GM18867 (cell line): ENCODE results near the gene MATN1.
"Not testable (repeated sequence)": the region's sequence is repeated elsewhere in the genome, so short reads cannot be mapped to it uniquely, and the experiment has no call there.

Source experiments
- ATAC-seq: cut with Tn5 transposase; IDR thresholded peaks from one replicate; pipeline ENCODE4 v1.9.1; 2021; ENCODE audit warnings: mild to moderate bottlenecking, moderate library complexity; ENCODE audit not compliant: unreplicated experiment

Gene MATN1

GRCh38 chr1:30723331-30723755 is at the start of gene MATN1:
MATN1 (minus strand) TSS chr1:30723585; CDS start chr1:30723551, 34 bp downstream.
- no peak for ATAC-seq

- ATAC-seq: no peak
Measured at GRCh38 chr1:30771005-30771404, 47.6 kb upstream of the MATN1 start.

GRCh38 chr1:30770150-30770549 is 46.8 kb upstream of the MATN1 start:
- no peak for ATAC-seq

- ATAC-seq: no peak
Measured at GRCh38 chr1:30768830-30769718, 45.7 kb upstream of the MATN1 start.

GRCh38 chr1:30768159-30768829 is 44.9 kb upstream of the MATN1 start:
- ATAC-seq: no peak

- not testable (repeated sequence) for ATAC-seq
Measured at GRCh38 chr1:30766948-30767347, 43.6 kb upstream of the MATN1 start.

- ATAC-seq: no peak
Measured at GRCh38 chr1:30765556-30766434, 42.4 kb upstream of the MATN1 start.

GRCh38 chr1:30764939-30765555 is 41.7 kb upstream of the MATN1 start:
- ATAC-seq: no peak

GRCh38 chr1:30764396-30764795 is 41.0 kb upstream of the MATN1 start:
- ATAC-seq: no peak

- no peak for ATAC-seq
Measured at GRCh38 chr1:30763651-30764248, 40.4 kb upstream of the MATN1 start.

- no peak for ATAC-seq
Measured at GRCh38 chr1:30762930-30763650, 39.7 kb upstream of the MATN1 start.

GRCh38 chr1:30762152-30762929 is 39.0 kb upstream of the MATN1 start:
- no peak for ATAC-seq

- no peak for ATAC-seq
Measured at GRCh38 chr1:30761381-30762151, 38.2 kb upstream of the MATN1 start.

- ATAC-seq: no peak
Measured at GRCh38 chr1:30760596-30761324, 37.4 kb upstream of the MATN1 start.

- no peak for ATAC-seq
Measured at GRCh38 chr1:30759718-30760281, 36.4 kb upstream of the MATN1 start.

- ATAC-seq: no peak
Measured at GRCh38 chr1:30758785-30759380, 35.5 kb upstream of the MATN1 start.
